ENCODE data around the gene ELF4.

ELF4 gene

DNA sequence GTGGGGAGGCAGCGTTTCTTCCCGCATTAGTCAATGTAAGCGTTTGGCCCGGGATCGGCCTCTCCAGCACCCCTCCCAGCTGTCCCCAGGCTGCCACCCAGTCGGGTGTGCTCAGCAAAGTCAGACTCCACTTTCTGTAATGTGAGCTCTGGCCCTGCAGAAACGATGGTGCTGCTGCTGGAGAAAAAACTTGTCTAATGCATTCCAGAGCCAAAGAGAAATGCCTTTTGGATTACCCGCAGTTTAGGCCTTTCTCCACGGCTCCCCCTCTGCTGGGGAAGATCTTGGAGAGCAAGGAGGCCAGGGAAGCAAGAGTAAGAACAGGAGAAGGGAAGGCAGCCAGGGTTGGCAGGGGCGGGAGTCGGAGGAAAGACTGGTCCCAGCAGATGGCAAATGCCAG lies 55.2 kb downstream of the ELF4 start:
- in situ Hi-C loops (cut with MboI; ENCODE audit: low sequenced_read_pairs) = loop anchor here (10.0 kb wide), 1 partner anchor 130 kb away; no protein-coding TSS in a partner anchor

DNA sequence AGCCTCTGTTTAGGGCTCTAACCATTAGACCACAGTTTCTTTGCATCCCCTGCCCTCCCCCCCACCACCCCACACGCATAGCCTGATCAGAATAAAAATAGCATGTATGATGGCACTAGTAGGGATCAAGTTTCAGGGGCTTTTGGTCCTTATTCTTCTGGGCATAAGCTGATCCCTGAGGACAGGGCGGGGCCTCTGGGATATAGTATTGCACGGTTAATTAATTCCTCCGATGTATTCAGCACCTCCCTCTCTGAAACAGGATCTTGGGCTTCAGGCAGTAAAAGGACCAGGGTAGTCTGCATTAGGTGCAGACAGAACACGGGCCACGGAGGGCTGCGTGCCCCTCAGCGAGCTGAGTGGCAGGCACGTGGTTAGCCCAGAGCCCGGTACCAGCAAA lies 57.1 kb downstream of the ELF4 start:
- in situ Hi-C loops (cut with MboI; ENCODE audit: low sequenced_read_pairs) = loop anchor here (10.0 kb wide), 1 partner anchor 128 kb away; no protein-coding TSS in a partner anchor

DNA sequence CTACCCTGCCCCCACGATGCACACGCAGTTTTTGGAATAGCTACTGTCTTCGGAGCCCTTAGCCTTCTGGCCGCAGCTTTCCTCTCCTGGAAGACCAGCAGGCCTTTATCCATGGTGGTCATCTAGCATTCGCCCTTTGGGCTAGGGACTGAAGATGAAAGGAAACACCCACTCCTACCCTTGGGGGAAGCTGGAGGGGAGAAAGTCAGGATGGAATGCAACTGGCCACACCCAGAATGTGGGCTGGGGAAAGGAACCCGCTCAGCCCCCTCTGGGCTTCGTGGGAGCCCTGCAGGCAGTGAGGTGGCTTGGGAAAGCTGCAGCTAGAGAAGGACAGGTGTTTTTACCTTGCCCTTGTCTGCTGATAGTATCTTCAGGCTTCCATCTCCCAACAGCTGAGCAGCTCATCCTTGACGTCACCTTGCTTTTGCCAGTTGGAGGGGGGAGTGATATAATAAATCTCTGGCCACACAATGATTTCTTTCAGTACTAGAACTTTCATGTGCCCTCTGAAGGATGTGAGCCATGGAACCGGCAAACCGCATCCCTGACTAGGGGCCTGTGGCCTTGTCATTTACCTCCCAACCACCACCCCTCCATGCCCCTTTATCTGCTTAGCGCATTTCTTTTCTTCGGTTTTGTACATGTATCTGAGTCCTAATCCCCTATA lies 59.0 kb downstream of the ELF4 start:
- in situ Hi-C loops (cut with MboI; ENCODE audit: low sequenced_read_pairs) = loop anchor here (10.0 kb wide), 1 partner anchor 127 kb away; no protein-coding TSS in a partner anchor

DNA sequence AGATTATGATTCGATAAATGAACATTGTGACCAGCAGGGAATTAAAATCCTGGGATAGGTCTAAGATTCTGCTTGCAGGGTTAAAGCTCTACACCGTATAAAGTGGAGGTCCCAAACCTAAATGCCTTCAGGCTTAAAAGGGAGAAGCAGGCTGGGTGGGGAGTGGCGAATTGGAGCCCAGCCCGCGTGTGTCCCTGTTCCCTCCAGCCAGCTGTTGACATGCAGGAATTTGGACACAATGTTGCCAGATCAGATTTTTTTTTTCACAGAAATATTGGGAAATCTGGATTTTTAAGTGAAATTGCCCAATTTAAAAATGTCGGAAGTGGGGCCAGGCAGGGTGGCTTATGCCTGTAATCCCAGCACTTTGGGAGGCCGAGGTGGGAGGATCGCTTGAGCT lies 60.5 kb downstream of the ELF4 start:
- in situ Hi-C loops (cut with MboI; ENCODE audit: low sequenced_read_pairs) = loop anchor here (10.0 kb wide), 1 partner anchor 125 kb away; no protein-coding TSS in a partner anchor

DNA sequence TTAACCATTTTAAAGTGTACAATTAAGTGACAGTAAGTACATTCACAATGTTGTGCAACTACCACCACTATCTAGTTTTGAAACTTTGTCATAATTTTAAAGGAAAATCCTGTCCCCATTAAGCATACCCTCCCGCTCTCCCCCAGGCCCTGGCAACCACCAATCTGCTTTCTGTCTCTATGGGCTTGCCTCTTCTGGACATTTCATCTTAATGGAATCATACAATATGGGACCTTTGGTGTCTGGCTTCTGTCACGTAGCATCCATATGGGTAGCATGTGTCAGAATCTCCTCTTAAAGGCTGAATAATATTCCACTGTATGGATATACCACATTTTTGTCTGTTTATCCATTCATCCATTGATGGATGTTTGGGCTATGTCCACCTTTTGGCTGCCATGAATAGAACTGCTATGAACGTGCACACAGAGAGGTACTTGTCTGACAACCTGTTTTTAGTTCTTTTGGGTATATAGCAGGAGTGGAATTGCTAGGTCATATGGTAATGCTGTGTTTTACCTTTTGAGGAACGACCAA lies 61.5 kb downstream of the ELF4 start:
- in situ Hi-C loops (cut with MboI; ENCODE audit: low sequenced_read_pairs) = no loop called here

DNA sequence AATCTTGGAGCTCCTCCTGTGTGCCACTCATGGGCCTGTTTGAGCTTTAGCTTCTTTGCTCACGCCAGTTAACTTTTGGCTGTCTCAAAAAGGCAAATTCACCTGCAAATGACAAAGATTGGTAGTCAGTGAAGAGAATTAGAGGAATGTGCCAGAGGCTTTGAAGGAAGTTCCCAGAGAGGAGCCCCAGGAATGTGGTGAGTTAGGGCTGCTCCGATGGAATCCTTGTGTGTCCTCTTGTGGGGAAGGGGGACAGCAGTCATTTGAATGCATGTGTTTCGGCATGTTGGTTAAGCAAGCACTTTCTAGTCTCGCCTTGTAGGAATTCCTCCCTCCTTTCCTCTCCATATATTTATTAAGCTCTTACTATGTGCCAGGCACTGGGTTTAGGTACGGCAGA lies 62.9 kb downstream of the ELF4 start:
- in situ Hi-C loops (cut with MboI; ENCODE audit: low sequenced_read_pairs) = no loop called here

DNA sequence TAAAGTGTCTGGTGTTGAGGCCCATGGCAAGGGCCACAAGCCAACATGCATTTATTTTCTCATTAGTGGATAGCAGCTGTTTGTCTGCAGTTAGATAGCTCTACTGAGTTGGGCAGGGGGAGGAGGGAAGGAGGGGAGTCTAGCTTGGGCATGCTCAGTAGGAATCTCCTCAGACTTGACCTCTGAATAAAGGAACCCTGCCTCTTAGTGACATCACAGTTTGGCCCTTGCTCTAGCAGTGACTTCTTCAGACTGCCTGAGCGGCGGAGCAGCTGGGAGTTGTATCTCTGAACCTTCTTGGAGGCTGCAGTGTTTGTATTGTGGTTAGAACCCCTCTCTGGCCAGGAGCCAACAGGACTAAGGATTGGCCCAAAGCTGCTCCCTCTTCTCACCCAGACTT lies 70.5 kb downstream of the ELF4 start:
- in situ Hi-C loops (cut with MboI; ENCODE audit: low sequenced_read_pairs) = no loop called here

DNA sequence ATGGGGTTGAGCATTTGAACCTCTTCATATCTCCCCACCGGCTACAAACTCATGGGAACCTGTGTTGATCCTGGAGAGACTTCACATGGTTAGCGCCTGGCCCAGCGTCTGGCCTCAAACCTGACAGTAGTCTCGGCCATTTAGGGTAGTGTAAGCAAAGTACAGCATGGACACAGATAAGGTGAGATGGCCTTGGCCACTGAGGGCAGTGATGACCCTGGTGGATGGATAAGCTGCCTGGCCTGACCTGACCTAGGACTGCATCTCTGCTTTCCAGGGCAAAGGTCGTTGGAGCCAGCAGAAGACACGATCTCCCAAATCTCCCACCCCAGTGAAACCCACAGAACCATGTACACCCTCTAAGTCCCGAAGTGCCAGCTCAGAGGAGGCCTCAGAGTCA lies 76.1 kb downstream of the ELF4 start:
- in situ Hi-C loops (cut with MboI; ENCODE audit: low sequenced_read_pairs) = no loop called here

DNA sequence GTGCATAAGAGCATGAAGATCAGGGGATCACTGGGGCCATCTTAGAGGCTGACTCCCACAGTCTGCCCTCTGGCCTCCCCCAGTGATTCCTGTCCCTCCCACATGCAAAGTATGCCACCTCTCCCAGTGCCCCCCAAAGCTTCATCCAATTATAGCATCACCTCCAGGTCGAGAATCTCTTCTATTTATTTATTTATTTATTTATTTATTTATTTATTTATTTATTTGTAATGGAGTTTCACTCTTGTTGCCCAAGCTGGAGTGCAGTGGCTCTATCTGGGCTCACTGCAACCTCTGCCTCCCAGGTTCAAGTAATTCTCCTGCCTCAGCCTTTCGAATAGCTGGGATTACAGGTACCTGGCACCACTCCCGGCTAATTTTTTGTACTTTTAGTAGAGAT lies 77.7 kb downstream of the ELF4 start:
- in situ Hi-C loops (cut with MboI; ENCODE audit: low sequenced_read_pairs) = no loop called here

DNA sequence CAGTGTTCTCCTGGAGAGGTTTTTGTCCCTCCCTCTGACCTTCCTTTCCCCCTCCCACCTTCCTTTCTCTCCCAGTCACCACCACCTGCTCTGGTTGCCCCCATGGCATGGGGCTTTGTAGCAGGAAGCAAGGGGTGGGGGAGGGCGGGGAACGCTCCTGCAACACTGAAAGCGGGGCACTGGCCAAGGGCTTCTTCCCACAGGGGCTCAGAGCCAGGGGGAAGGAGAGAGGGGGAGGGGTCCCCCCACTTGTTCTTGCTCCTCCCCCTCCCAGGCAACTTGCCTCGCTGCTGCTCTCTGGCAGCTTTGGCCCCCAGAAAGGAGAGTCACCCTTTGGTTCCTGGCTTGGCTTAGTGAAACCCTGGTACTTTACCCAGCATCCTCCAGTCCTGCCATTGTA lies 79.5 kb downstream of the ELF4 start:
- in situ Hi-C loops (cut with MboI; ENCODE audit: low sequenced_read_pairs) = no loop called here

DNA sequence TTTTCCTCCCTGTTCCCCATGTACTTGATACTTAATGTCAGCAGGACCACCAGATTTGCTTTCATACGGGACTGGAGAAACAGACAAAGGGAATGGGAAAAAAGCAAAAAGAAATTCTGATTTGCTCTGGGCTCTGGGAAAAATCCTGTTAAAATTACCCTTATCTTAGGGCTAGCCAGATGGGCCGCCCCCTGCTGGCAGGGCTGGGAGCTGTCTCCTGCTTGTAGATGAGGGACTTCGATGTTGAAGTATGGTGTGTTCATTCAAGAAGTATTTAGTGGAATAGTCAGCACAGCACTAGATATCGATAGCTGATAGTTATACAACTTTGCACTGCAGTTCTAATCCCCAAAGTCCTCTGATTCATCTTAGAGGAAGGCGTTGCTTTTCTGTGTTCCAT lies 82.1 kb downstream of the ELF4 start:
- in situ Hi-C loops (cut with MboI; ENCODE audit: low sequenced_read_pairs) = loop anchor here (10.0 kb wide), 1 partner anchor 103 kb away; no protein-coding TSS in a partner anchor

DNA sequence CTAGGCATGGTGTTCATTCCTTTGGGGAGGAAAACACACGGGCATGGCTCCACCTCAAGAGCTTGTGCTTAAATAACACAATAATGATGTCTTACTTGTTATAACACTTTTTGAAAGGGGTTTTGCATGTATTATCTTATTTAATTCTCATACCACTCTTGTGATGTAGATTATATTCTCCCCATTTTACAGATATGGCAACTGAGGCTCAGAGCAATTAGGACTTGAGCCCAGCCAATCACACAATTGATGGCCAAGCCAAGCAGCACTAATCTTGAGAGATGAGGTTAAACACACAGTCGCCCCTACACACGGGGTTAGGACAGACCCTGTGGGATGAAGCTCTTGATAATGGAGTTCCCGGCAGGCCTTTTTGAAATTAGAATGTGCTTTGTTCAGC lies 82.7 kb downstream of the ELF4 start:
- in situ Hi-C loops (cut with MboI; ENCODE audit: low sequenced_read_pairs) = loop anchor here (10.0 kb wide), 1 partner anchor 103 kb away; no protein-coding TSS in a partner anchor

DNA sequence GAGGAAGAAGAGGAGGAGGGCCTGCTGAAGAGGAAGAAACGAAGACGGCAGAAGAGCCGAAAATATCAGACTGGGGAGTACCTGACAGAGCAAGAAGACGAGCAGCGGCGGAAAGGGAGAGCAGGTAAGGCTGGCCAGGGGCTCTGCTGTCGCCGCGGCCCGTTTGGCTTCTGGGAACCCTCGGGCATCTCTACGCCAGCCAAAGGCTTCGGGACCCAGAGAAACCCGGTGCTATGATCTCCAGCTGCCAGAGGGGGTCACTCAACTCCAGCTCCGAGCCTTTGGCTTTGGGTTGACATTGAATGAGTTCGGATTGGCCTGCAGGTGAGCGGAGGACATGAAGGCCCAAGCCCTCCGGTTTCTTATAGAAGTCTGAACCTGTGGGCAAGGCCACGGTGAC lies 85.0 kb downstream of the ELF4 start:
- in situ Hi-C loops (cut with MboI; ENCODE audit: low sequenced_read_pairs) = loop anchor here (10.0 kb wide), 1 partner anchor 100 kb away; no protein-coding TSS in a partner anchor

DNA sequence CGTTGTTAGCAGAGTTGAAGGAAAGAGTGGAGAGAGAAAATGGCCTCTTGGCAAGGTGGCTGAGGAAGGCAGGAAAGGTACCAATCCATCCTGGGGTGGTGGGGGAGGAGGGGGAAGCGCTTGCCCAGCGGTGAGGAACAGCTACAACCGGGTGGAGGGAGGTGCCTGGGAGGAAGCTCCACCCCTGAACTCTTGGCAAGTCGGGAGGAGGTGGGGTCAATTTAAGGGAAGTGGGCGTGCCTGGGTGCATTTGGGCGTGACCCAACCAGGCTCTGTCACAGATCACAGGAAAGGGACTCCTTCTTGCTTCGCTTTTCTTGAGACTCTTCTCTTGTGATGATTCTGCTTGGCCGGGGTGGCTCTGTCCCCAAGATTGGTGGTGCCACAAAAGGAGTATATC lies 86.2 kb downstream of the ELF4 start:
- in situ Hi-C loops (cut with MboI; ENCODE audit: low sequenced_read_pairs) = loop anchor here (10.0 kb wide), 1 partner anchor 99 kb away; no protein-coding TSS in a partner anchor

DNA sequence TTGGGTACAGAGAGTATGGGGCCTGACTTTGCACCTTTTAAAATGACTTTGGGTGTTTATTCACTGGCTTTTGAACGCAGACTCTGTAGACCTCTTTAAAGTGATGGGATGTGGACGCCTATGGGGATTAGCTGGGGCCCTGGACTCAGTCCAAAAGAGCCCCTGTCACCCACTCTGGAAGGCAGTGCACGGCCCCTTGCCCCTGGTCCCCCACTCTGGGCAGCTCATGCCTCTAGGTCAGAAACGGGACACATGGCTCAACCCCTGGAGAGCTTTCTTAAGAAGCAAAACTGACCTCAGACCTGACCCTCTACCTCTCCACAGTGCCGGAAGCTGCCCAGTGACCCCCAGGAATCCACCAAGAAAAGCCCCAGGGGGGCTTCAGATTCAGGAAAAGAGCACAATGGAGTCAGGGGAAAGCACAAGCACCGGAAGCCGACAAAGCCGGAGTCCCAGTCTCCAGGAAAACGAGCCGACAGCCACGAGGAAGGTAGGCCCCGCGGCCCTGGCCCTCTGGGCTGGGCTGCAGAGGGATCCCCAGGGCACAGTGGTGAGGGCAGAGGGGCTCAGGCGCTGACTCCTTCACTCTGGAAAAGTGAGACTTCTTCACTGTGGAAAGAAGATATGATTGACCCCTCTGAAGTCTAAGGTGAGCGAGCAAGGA lies 89.5 kb downstream of the ELF4 start:
- in situ Hi-C loops (cut with MboI; ENCODE audit: low sequenced_read_pairs) = loop anchor here (10.0 kb wide), 1 partner anchor 96 kb away; no protein-coding TSS in a partner anchor

DNA sequence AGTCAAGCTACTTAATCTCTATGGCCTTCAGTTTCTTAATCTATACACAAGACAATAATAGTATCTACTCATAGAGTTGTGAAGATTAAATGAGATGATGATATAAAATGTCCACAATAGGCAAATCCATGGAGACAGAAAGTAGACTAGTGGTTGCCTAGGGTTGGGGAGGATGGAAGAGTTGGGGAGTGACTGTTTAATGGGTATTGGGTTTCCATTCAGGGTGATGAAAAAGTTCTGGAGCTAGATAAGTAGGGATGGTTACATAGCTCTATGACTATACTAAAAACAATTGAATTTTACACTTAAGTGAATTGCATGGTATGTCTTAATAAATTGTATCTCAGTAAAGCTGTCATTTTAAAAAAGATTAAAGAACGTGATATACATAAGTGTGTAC lies 92.2 kb downstream of the ELF4 start:
- in situ Hi-C loops (cut with MboI; ENCODE audit: low sequenced_read_pairs) = no loop called here

DNA sequence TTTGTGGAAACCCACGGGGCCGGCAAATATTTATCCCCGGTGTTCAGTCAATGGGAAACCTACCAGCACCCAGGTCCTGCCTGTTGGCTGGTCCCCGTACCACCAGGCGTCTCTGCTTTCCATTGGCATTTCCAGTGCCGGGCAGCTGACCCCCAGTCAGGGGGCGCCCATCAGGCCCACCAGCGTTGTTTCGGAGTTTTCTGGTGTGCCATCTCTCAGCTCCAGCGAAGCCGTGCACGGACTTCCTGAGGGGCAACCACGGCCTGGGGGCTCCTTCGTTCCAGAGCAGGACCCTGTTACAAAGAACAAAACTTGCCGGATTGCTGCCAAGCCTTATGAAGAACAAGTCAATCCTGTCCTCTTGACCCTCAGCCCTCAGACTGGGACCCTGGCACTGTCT lies 95.1 kb downstream of the ELF4 start:
- in situ Hi-C loops (cut with MboI; ENCODE audit: low sequenced_read_pairs) = no loop called here
